B cell (primary cell): ENCODE measurements around the gene CCDC85A. TPM values are rescaled to one million over a fixed set of nuclear protein-coding genes. Genes with fewer than 3 reads are reported as not detected.

Source experiments
- ATAC-seq: fragments of 200-7000 bp; cut with Tn5 transposase; one replicate; pipeline ENCODE4 v1.10.0; 2021; ENCODE audit warnings: low read depth, mild to moderate bottlenecking, moderate number of reproducible peaks, moderate library complexity
- CTCF ChIA-PET: fragments of 350-600 bp; sonication (Branson Sonifier 250); formaldehyde crosslinking; loops from one replicate; lab custom pipeline; 2021; ENCODE audit warnings: antibody characterized with exemption, inconsistent platforms; lab: Charles Lee
- POLR2A ChIA-PET: fragments of 350-600 bp; sonication (Branson Sonifier 250); formaldehyde crosslinking; loops from one replicate; lab custom pipeline; 2021; ENCODE audit warnings: antibody characterized with exemption; lab: Charles Lee
- DNase-seq: peaks from one replicate; pipeline ENCODE4 v3.0.0; 2013
- H2AFZ ChIP-seq: 2 replicates; pipeline ENCODE4 v1.6.1; 2012; ENCODE audit warnings: mild to moderate bottlenecking, low read depth, low read length; ENCODE audit not compliant: insufficient read depth, poor library complexity, severe bottlenecking
- H3K27ac ChIP-seq, 2 donors: 1 replicate in 1 of 2; 2 replicates in 1 of 2; pipeline ENCODE4 v1.5.1; 2012 to 2013; ENCODE audit warnings: low read length in 2 of 2, mild to moderate bottlenecking in 2 of 2, moderate library complexity in 1 of 2
- H3K27me3 ChIP-seq, 4 experiments: fragments of 200-600 bp in 1 of 4; sonication (generic) in 1 of 4; replicated peaks in 1 of 4; 1 replicate in 2 of 4; 2 replicates in 2 of 4; pipeline versions ENCODE4 v1.6.1 to v1.7.0; 2013 to 2016; ENCODE audit warnings: low read length in 3 of 4, mild to moderate bottlenecking in 2 of 4, mixed read lengths in 1 of 4, moderate library complexity in 1 of 4; ENCODE audit not compliant: insufficient read depth in 4 of 4, control insufficient read depth in 3 of 4; ENCODE audit errors: control extremely low read depth in 1 of 4
- H3K36me3 ChIP-seq, 2 experiments: replicated peaks in 1 of 2; 1 replicate in 1 of 2; 2 replicates in 1 of 2; pipeline versions ENCODE4 v1.6.1 to v1.7.1; 2013; ENCODE audit warnings: low read length in 1 of 2; ENCODE audit not compliant: insufficient read depth in 2 of 2, control insufficient read depth in 1 of 2; ENCODE audit errors: control extremely low read depth in 1 of 2, extremely low read depth in 1 of 2
- H3K4me1 ChIP-seq, 2 donors: fragments of 200-600 bp in 1 of 2; sonication (generic) in 1 of 2; 1 replicate in 1 of 2; 2 replicates in 1 of 2; pipeline versions ENCODE4 v1.5.1 to v1.6.1; 2013 to 2017; ENCODE audit warnings: low read length in 2 of 2; ENCODE audit not compliant: control insufficient read depth in 2 of 2, insufficient read depth in 2 of 2
- H3K4me2 ChIP-seq: replicated peaks from 2 replicates; pipeline ENCODE3; 2012; ENCODE audit warnings: mild to moderate bottlenecking, low read depth, low read length; ENCODE audit not compliant: poor library complexity, severe bottlenecking
- H3K4me3 ChIP-seq, 5 experiments: fragments of 200-600 bp in 1 of 5; sonication (generic) in 1 of 5; 1 replicate in 3 of 5; 2 replicates in 2 of 5; pipeline versions ENCODE4 v1.5.1 to v1.7.0; 2011 to 2016; ENCODE audit warnings: low read length in 4 of 5, mild to moderate bottlenecking in 4 of 5, low read depth in 2 of 5, control low read depth in 1 of 5, moderate library complexity in 1 of 5; ENCODE audit not compliant: insufficient read depth in 1 of 5; ENCODE audit errors: control extremely low read depth in 1 of 5, extremely low read depth in 1 of 5
- H3K79me2 ChIP-seq: fragments of 200-600 bp; sonication (generic); one replicate; pipeline ENCODE4 v1.6.0; 2016; ENCODE audit warnings: low read length; ENCODE audit not compliant: control insufficient read depth, insufficient read depth
- H3K9ac ChIP-seq: fragments of 200-600 bp; sonication (generic); 2 replicates; pipeline ENCODE4 v1.6.1; 2017; ENCODE audit warnings: mild to moderate bottlenecking, low read length, moderate library complexity
- H3K9me3 ChIP-seq, 3 donors: one replicate each; pipeline versions ENCODE4 v1.6.1 to v1.7.1; 2013; ENCODE audit warnings: low read length in 2 of 3; ENCODE audit not compliant: control insufficient read depth in 2 of 3, insufficient read depth in 1 of 3; ENCODE audit errors: control extremely low read depth in 1 of 3
- H4K20me1 ChIP-seq: 2 replicates; pipeline ENCODE4 v1.6.0; 2012; ENCODE audit warnings: mild to moderate bottlenecking, low read length; ENCODE audit not compliant: insufficient read depth, control insufficient read depth, poor library complexity, severe bottlenecking
- H3K27ac Mint-ChIP-seq: one replicate; pipeline ENCODE4 v1.8.0; 2021; ENCODE audit warnings: mixed read lengths
- H3K27me3 Mint-ChIP-seq: one replicate; pipeline ENCODE4 v1.8.0; 2021; ENCODE audit warnings: mixed read lengths
- H3K4me1 Mint-ChIP-seq: one replicate; pipeline ENCODE4 v1.8.0; 2021; ENCODE audit warnings: mixed read lengths
- H3K4me3 Mint-ChIP-seq: one replicate; pipeline ENCODE4 v1.8.0; 2021; ENCODE audit warnings: mixed read lengths
- H3K9me3 Mint-ChIP-seq: one replicate; pipeline ENCODE4 v1.8.0; 2022; ENCODE audit warnings: mixed read lengths; ENCODE audit not compliant: insufficient read depth
- EZH2 ChIP-seq: IDR thresholded peaks from 2 replicates; pipeline ENCODE4 v1.6.1; 2012; ENCODE audit warnings: borderline replicate concordance, low read depth, mild to moderate bottlenecking, moderate library complexity, low read length; ENCODE audit not compliant: insufficient read depth, poor library complexity, severe bottlenecking
- WGBS: methylation state at CpG from one replicate; pipeline ENCODE4 v1.1.5; 2013; ENCODE audit warnings: missing lambda C conversion rate; ENCODE audit not compliant: insufficient coverage; 5-methylcytosine and 5-hydroxymethylcytosine counted together
- intact Hi-C: fragments of 100-400 bp; cut with micrococcal nuclease; formaldehyde crosslinking; loops from one replicate; pipeline ENCODE4 v1.10.0; 2022
- polyA plus RNA-seq: library from polyadenylated mRNA; depleted of rRNA; stranded (reverse); fragments of >200 nt; gene quantifications from 2 replicates; pipeline ENCODE4 v1.2.3, GENCODE V29; 2012
- total RNA-seq, 2 donors: library from RNA; stranded (reverse); fragments of 120-200 nt in 1 of 2; gene quantifications; 1 replicate in 1 of 2; 2 replicates in 1 of 2; pipeline versions ENCODE4 v1.2.3 to v1.2.4, GENCODE V29; 2013 to 2022
- TF ChIP-seq, protein P1 (sequence below): fragments of 200-600 bp; IDR thresholded peaks from one replicate; pipeline ENCODE4 v1.8.0; 2022; ENCODE audit warnings: antibody characterized with exemption, mild to moderate bottlenecking

The CCDC85A gene
- total and polyA plus RNA-seq, 2 donors (not counting 1 experiment from before 2014, with no cell fraction given) = 0.15 TPM; not detected in 1

DNA sequence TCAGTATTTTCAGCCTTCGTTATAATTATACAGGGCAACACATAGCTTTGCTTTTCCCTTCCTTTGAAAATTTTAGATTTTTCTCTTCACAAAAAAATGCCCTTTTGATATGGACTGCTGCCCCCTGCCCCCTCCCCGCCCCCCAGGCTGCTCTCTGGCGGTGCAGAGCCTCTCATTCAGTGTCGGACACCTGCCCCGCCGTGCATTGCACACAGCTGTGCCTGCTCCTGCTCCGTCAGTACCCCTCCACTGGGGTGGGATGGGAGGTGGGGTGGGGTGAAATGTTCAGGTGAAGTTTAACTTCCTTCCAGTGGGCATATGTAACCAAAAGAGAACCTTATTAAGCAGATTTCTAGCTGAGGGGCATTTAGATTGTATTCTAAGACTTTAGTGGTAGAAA is 148.0 kb downstream of the CCDC85A start:
- ATAC-seq = no peak
- Histone ChIP-seq H3K36me3 (no peaks in the 10 kb centered on the region), H3K4me1 (no peaks in the 10 kb centered on the region), H3K4me2 (no peak overlapping the region), H3K79me2 (no peaks in the 10 kb centered on the region), H3K4me3 (no peak overlapping the region), H3K9ac (no peak overlapping the region), H2AFZ (no peak overlapping the region), H3K9me3 (peaks cover 0 to 3% (median 0%) of the 10 kb centered on the region in 3 donors), H3K27ac (no peak overlapping the region), H3K27me3 (no peaks in the 10 kb centered on the region), H4K20me1 (no peaks in the 10 kb centered on the region)
- ChIA-PET POLR2A (no interaction called here), CTCF (no interaction called here)
- intact Hi-C loops = no loop called here
- H3K27me3 Mint-ChIP-seq = no peaks in the 10 kb centered on the region
- no peak overlapping the region for H3K27ac Mint-ChIP-seq
- no peak for DNase-seq
- TF ChIP-seq EZH2 = no peak
- TF ChIP-seq, protein P1, sequence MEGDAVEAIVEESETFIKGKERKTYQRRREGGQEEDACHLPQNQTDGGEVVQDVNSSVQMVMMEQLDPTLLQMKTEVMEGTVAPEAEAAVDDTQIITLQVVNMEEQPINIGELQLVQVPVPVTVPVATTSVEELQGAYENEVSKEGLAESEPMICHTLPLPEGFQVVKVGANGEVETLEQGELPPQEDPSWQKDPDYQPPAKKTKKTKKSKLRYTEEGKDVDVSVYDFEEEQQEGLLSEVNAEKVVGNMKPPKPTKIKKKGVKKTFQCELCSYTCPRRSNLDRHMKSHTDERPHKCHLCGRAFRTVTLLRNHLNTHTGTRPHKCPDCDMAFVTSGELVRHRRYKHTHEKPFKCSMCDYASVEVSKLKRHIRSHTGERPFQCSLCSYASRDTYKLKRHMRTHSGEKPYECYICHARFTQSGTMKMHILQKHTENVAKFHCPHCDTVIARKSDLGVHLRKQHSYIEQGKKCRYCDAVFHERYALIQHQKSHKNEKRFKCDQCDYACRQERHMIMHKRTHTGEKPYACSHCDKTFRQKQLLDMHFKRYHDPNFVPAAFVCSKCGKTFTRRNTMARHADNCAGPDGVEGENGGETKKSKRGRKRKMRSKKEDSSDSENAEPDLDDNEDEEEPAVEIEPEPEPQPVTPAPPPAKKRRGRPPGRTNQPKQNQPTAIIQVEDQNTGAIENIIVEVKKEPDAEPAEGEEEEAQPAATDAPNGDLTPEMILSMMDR = no peak
- no peak overlapping the region for H3K4me3 Mint-ChIP-seq
- no peaks in the 10 kb centered on the region for H3K9me3 Mint-ChIP-seq
- WGBS = 73% methylated on average over 2 of the region's 7 CpGs
- no peaks in the 10 kb centered on the region for H3K4me1 Mint-ChIP-seq

DNA sequence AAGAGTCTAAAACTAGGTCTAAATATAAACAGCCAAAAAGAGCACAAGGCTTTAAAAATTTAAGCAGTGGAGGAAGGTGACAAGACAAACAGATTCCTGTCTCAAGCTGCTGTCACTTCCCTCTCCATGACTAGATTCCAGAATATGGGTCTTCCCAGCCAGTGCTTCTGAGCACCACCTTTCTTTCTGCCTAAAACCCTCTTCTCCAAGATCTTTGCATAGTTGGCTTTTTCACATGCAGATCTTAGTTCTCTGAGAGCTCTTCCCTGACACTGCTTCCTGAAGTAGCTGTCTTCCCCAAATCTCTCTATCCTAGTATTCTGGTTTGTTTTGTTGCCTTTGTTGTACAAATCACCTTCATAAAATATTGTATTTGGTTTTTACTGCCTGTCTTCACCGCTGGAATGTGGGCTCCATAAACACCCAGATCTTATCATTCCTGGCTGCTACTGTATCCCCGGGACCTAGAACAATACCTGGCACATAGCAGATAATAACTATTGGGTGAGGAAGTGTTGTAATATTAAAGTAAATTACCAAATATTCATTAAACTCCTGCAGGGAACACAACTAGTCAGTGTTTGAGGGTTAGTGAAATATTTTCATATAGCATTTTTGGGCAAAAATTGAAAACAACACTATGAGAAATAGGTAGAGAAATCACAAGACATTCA is 150.2 kb downstream of the CCDC85A start:
- Histone ChIP-seq H3K27me3 (no peaks in the 10 kb centered on the region), H4K20me1 (no peaks in the 10 kb centered on the region), H3K4me2 (no peak overlapping the region), H3K27ac (no peak overlapping the region), H3K36me3 (no peaks in the 10 kb centered on the region), H3K4me1 (no peaks in the 10 kb centered on the region), H3K9me3 (peaks cover 0 to 3% (median 0%) of the 10 kb centered on the region in 3 donors), H2AFZ (no peak overlapping the region), H3K4me3 (no peak overlapping the region), H3K79me2 (no peaks in the 10 kb centered on the region), H3K9ac (no peak overlapping the region)
- no CpG with 5 or more reads among the region's 2 CpGs for WGBS
- CTCF ChIA-PET = no interaction called here
- TF ChIP-seq EZH2 = no peak
- TF ChIP-seq, protein P1 = no peak
- POLR2A ChIA-PET = no interaction called here
- DNase-seq = no peak
- Mint-ChIP-seq H3K27ac (no peak overlapping the region), H3K4me3 (no peak overlapping the region), H3K4me1 (no peaks in the 10 kb centered on the region), H3K9me3 (no peaks in the 10 kb centered on the region), H3K27me3 (no peaks in the 10 kb centered on the region)
- no peak for ATAC-seq
- intact Hi-C loops = no loop called here
